ENCODE measurements around the gene SERPINA5.

GRCh38 chr14:94598816-94599655, 17.8 kb downstream of the SERPINA5 start:
- TF ChIP-seq CTCF (conservative IDR thresholded peaks at IDR 0.05 in 1 of 2, IDR thresholded peaks at IDR 0.05 in 1 of 2; ENCODE audit: extremely low read depth in 1 of 2, insufficient read depth in 1 of 2, low read depth in 1 of 2, low read length in 2 of 2) (peak; percentile 31 to 37), EZH2 (IDR thresholded peaks at IDR 0.05; ENCODE audit: borderline replicate concordance, low read length) (no peak)

Data from mammary epithelial cell (primary cell).